Common myeloid progenitor, CD34-positive (primary cell): Measurements from ENCODE around the gene HECA. TPM values are rescaled to one million over a fixed set of nuclear protein-coding genes. Genes with fewer than 3 reads are reported as not detected.
A peak's percentile ranks its signal among the peaks of the same experiment; 100 is the strongest.

ENCODE experiments used
- CTCF ChIA-PET: fragments of 350-600 bp; sonication (Branson Sonifier 250); formaldehyde crosslinking; loops from one replicate; lab custom pipeline; 2021; ENCODE audit warnings: antibody characterized with exemption; lab: Charles Lee
- POLR2A ChIA-PET: fragments of 350-600 bp; sonication (Branson Sonifier 250); formaldehyde crosslinking; loops from one replicate; lab custom pipeline; 2021; ENCODE audit warnings: antibody characterized with exemption; lab: Charles Lee
- DNase-seq, 3 donors: peaks; one replicate each; pipeline versions ENCODE4 v3.0.0 to v3.0.0-alpha.2; 2013
- H3K27ac ChIP-seq, 2 experiments: 1 replicate in 1 of 2; 2 replicates in 1 of 2; pipeline ENCODE4 v1.7.0; 2013; ENCODE audit warnings: inconsistent platforms in 2 of 2, low read length in 2 of 2, mild to moderate bottlenecking in 2 of 2, low read depth in 1 of 2, moderate library complexity in 1 of 2; ENCODE audit not compliant: severe bottlenecking in 2 of 2, insufficient read depth in 1 of 2, poor library complexity in 1 of 2
- H3K27me3 ChIP-seq, 5 experiments: replicated peaks in 2 of 5; 1 replicate in 3 of 5; 2 replicates in 2 of 5; pipeline versions ENCODE4 v1.6.1 to v1.7.0; 2013; ENCODE audit warnings: low read length in 4 of 5, mild to moderate bottlenecking in 2 of 5, moderate library complexity in 2 of 5, inconsistent platforms in 1 of 5; ENCODE audit not compliant: insufficient read depth in 5 of 5, control insufficient read depth in 4 of 5
- H3K36me3 ChIP-seq, 4 experiments: 1 replicate in 2 of 4; 2 replicates in 2 of 4; pipeline versions ENCODE4 v1.6.1 to v1.7.0; 2013; ENCODE audit warnings: low read length in 3 of 4, control low read depth in 1 of 4, mild to moderate bottlenecking in 1 of 4; ENCODE audit not compliant: control insufficient read depth in 4 of 4, insufficient read depth in 4 of 4
- H3K4me1 ChIP-seq, 4 experiments: 1 replicate in 3 of 4; 2 replicates in 1 of 4; pipeline versions ENCODE4 v1.6.1 to v1.7.1; 2013; ENCODE audit warnings: low read length in 3 of 4, mild to moderate bottlenecking in 3 of 4, control low read depth in 1 of 4, inconsistent platforms in 1 of 4, moderate library complexity in 1 of 4; ENCODE audit not compliant: control insufficient read depth in 4 of 4, insufficient read depth in 4 of 4; ENCODE audit errors: control extremely low read depth in 1 of 4
- H3K4me3 ChIP-seq, 7 experiments: 1 replicate in 4 of 7; 2 replicates in 3 of 7; pipeline versions ENCODE4 v1.5.1 to v1.7.0; 2013; ENCODE audit warnings: mild to moderate bottlenecking in 7 of 7, low read length in 6 of 7, moderate library complexity in 6 of 7, inconsistent platforms in 2 of 7, low read depth in 2 of 7, control low read depth in 1 of 7; ENCODE audit not compliant: insufficient read depth in 4 of 7, control insufficient read depth in 1 of 7; ENCODE audit errors: extremely low read depth in 1 of 7
- H3K9me3 ChIP-seq, 5 experiments: 1 replicate in 4 of 5; 2 replicates in 1 of 5; pipeline versions ENCODE4 v1.6.1 to v1.7.1; 2013; ENCODE audit warnings: low read length in 4 of 5, mild to moderate bottlenecking in 2 of 5, inconsistent platforms in 1 of 5, low read depth in 1 of 5, moderate library complexity in 1 of 5; ENCODE audit not compliant: control insufficient read depth in 4 of 5, insufficient read depth in 2 of 5; ENCODE audit errors: control extremely low read depth in 1 of 5
- WGBS: methylation state at CpG from one replicate; pipeline ENCODE4 v1.1.5; 2013; ENCODE audit not compliant: insufficient coverage; 5-methylcytosine and 5-hydroxymethylcytosine counted together
- polyA plus RNA-seq: library from polyadenylated mRNA; unstranded; fragments of 120-200 nt; gene quantifications from one replicate; pipeline ENCODE4 v1.2.1, GENCODE V29; 2013

Gene HECA
- polyA plus RNA-seq = 28.8 TPM

GRCh38 chr6:139134817-139135577 lies at the start of gene HECA:
Gene HECA (plus strand): TSS chr6:139135080. CDS start chr6:139135397, 317 bp downstream.
- no peaks in the 10 kb centered on the region for H3K27me3 ChIP-seq
- 1% methylated on average over 87 of the region's 105 CpGs for WGBS
- peak; percentile 96 to 97 (median 96) for DNase-seq
- peak within 1 kb of the TSS; percentile 33 to 79 for H3K27ac ChIP-seq
- H3K36me3 ChIP-seq = peaks cover 0 to 5% (median 0%) of the 10 kb centered on the region in 4 experiments
- H3K4me3 ChIP-seq = peak within 1 kb of the TSS; percentile 57 to 85 (median 84)
- no peaks in the 10 kb centered on the region for H3K9me3 ChIP-seq
- peaks cover 26 to 58% (median 45%) of the 10 kb centered on the region in 4 experiments for H3K4me1 ChIP-seq
- POLR2A ChIA-PET = interaction anchor here (0.5 to 1.2 kb wide), 2 partner anchors 14 to 106 kb away, joined by 3 to 6 read pairs; no protein-coding TSS in a partner anchor
- CTCF ChIA-PET = interaction anchor here (1.9 kb wide), 1 partner anchor 10 kb away, joined by 10 read pairs; no protein-coding TSS in a partner anchor

GRCh38 chr6:139091826-139092225 lies 43.1 kb upstream of the HECA start:
- Histone ChIP-seq H3K27me3 (no peaks in the 10 kb centered on the region), H3K27ac (no peak overlapping the region), H3K4me3 (no peak overlapping the region), H3K36me3 (no peaks in the 10 kb centered on the region), H3K4me1 (no peaks in the 10 kb centered on the region), H3K9me3 (no peaks in the 10 kb centered on the region)
- DNase-seq = no peak
- ChIA-PET CTCF (no interaction called here), POLR2A (no interaction called here)
- WGBS = no CpG with 5 or more reads among the region's 1 CpG

- Histone ChIP-seq H3K9me3 (no peaks in the 10 kb centered on the region), H3K27ac (no peak overlapping the region), H3K27me3 (no peaks in the 10 kb centered on the region), H3K4me3 (no peak overlapping the region), H3K36me3 (no peaks in the 10 kb centered on the region), H3K4me1 (no peaks in the 10 kb centered on the region)
- CTCF ChIA-PET = no interaction called here
- POLR2A ChIA-PET = no interaction called here
- WGBS = no CpG with 5 or more reads among the region's 2 CpGs
- no peak for DNase-seq
Observed at GRCh38 chr6:139099984-139100383, 34.9 kb upstream of the HECA start.

- no peak overlapping the region for H3K4me3 ChIP-seq
- ChIA-PET POLR2A (interaction anchor here (0.5 kb wide), 1 partner anchor 11 kb away, joined by 3 read pairs; no protein-coding TSS in a partner anchor), CTCF (interaction anchor here (0.7 to 1.5 kb wide), 2 partner anchors 18 to 295 kb away, joined by 3 to 4 read pairs; no protein-coding TSS in a partner anchor)
- H3K4me1 ChIP-seq = peaks cover 0 to 2% (median 1%) of the 10 kb centered on the region in 4 experiments
- DNase-seq = no peak
- no peak overlapping the region for H3K27ac ChIP-seq
- no peaks in the 10 kb centered on the region for H3K9me3 ChIP-seq
- no peaks in the 10 kb centered on the region for H3K27me3 ChIP-seq
- 98% methylated on average over 6 of the region's 6 CpGs for WGBS
- no peaks in the 10 kb centered on the region for H3K36me3 ChIP-seq
Observed at GRCh38 chr6:139107051-139107450, 27.8 kb upstream of the HECA start.

- no peaks in the 10 kb centered on the region for H3K27me3 ChIP-seq
- peaks cover 0 to 15% (median 8%) of the 10 kb centered on the region in 4 experiments for H3K4me1 ChIP-seq
- DNase-seq = no peak
- 98% methylated on average over 7 of the region's 8 CpGs for WGBS
- H3K4me3 ChIP-seq = no peak overlapping the region
- ChIA-PET POLR2A (no interaction called here), CTCF (no interaction called here)
- no peaks in the 10 kb centered on the region for H3K9me3 ChIP-seq
- no peak overlapping the region for H3K27ac ChIP-seq
- H3K36me3 ChIP-seq = no peaks in the 10 kb centered on the region
Observed at GRCh38 chr6:139108378-139108777, 26.5 kb upstream of the HECA start.

GRCh38 chr6:139109558-139109957 lies 25.3 kb upstream of the HECA start:
- Histone ChIP-seq H3K4me1 (peaks cover 0 to 23% (median 13%) of the 10 kb centered on the region in 4 experiments), H3K27me3 (no peaks in the 10 kb centered on the region), H3K27ac (no peak overlapping the region), H3K4me3 (no peak overlapping the region), H3K9me3 (no peaks in the 10 kb centered on the region), H3K36me3 (no peaks in the 10 kb centered on the region)
- CTCF ChIA-PET = interaction anchor here (0.6 kb wide), 1 partner anchor 275 kb away, joined by 3 read pairs; no protein-coding TSS in a partner anchor
- WGBS = 87% methylated on average over 3 of the region's 5 CpGs
- POLR2A ChIA-PET = no interaction called here
- DNase-seq = peak in 2 of 3 donors; percentile 40 to 50

- ChIA-PET CTCF (interaction anchor here (1.3 to 2.4 kb wide), 3 partner anchors 8 to 20 kb away, joined by 3 to 5 read pairs (median 5); no protein-coding TSS in a partner anchor), POLR2A (no interaction called here)
- H3K9me3 ChIP-seq = no peaks in the 10 kb centered on the region
- 67% methylated on average over 3 of the region's 3 CpGs for WGBS
- no peak overlapping the region for H3K27ac ChIP-seq
- H3K27me3 ChIP-seq = no peaks in the 10 kb centered on the region
- peaks cover 0 to 23% (median 13%) of the 10 kb centered on the region in 4 experiments for H3K4me1 ChIP-seq
- H3K36me3 ChIP-seq = no peaks in the 10 kb centered on the region
- no peak overlapping the region for H3K4me3 ChIP-seq
- peak in 1 of 3 donors; percentile 26 for DNase-seq
Observed at GRCh38 chr6:139112146-139112545, 22.7 kb upstream of the HECA start.
